H1 (cell line): ENCODE results near the gene GPATCH2. TPM values are rescaled to one million over a fixed set of nuclear protein-coding genes. Genes with fewer than 3 reads are reported as not detected.
A peak's percentile ranks its signal among the peaks of the same experiment; 100 is the strongest.

Experiments
- CTCF ChIA-PET: fragments of 300-600 bp; sonication (Branson Sonifier 250); formaldehyde crosslinking; loops from one replicate; lab custom pipeline; 2021; ENCODE audit not compliant: partially characterized antibody; lab: Charles Lee
- POLR2A ChIA-PET: fragments of 300-600 bp; sonication (Branson Sonifier 250); formaldehyde crosslinking; loops from one replicate; lab custom pipeline; 2021; ENCODE audit warnings: inconsistent platforms; ENCODE audit not compliant: partially characterized antibody; lab: Charles Lee
- DNase-seq, 2 experiments: peaks; one replicate each; pipeline versions ENCODE4 v3.0.0 to v3.0.0-alpha.2; 2010 to 2022; ENCODE audit warnings: low spot score in 2 of 2, low read depth in 1 of 2, mixed read lengths in 1 of 2
- FAIRE-seq: peaks from 2 replicates; lab custom pipeline; 2011; peaks lifted over from hg19 to GRCh38; lab: Jason Lieb, UNC
- H2AFZ ChIP-seq: 2 replicates; pipeline ENCODE4 v1.8.1; 2012; ENCODE audit warnings: low read length, inconsistent platforms
- H2AK5ac ChIP-seq: 2 replicates; pipeline ENCODE4 v1.6.1; 2013; ENCODE audit warnings: low read depth, low read length
- H2BK120ac ChIP-seq: replicated peaks from 2 replicates; pipeline ENCODE3; 2013; ENCODE audit warnings: low read depth, low read length, inconsistent platforms
- H2BK12ac ChIP-seq: 2 replicates; pipeline ENCODE4 v1.6.1; 2013; ENCODE audit warnings: low read depth, low read length
- H2BK15ac ChIP-seq: 2 replicates; pipeline ENCODE4 v1.6.1; 2013; ENCODE audit warnings: low read length
- H2BK20ac ChIP-seq: 2 replicates; pipeline ENCODE4 v1.6.1; 2013; ENCODE audit warnings: low read length
- H2BK5ac ChIP-seq: 2 replicates; pipeline ENCODE4 v1.6.1; 2013; ENCODE audit warnings: low read depth, low read length
- H3K14ac ChIP-seq: 2 replicates; pipeline ENCODE4 v1.6.1; 2013; ENCODE audit warnings: inconsistent platforms; ENCODE audit not compliant: insufficient read length
- H3K18ac ChIP-seq: 2 replicates; pipeline ENCODE4 v1.6.1; 2013; ENCODE audit warnings: low read length; ENCODE audit errors: extremely low read depth
- H3K23ac ChIP-seq: 2 replicates; pipeline ENCODE4 v1.6.1; 2013; ENCODE audit warnings: inconsistent platforms; ENCODE audit not compliant: insufficient read length
- H3K23me2 ChIP-seq: 2 replicates; pipeline ENCODE4 v1.6.1; 2013; ENCODE audit warnings: low read depth, low read length
- H3K27ac ChIP-seq: 2 replicates; pipeline ENCODE4 v1.6.1; 2011; ENCODE audit warnings: low read depth, low read length, inconsistent platforms
- H3K27me3 ChIP-seq, 4 experiments: replicated peaks in 1 of 4; 1 replicate in 1 of 4; 2 replicates in 3 of 4; pipeline versions ENCODE4 v1.6.1 to v1.8.1; 2011 to 2013; ENCODE audit warnings: low read length in 3 of 4, mild to moderate bottlenecking in 3 of 4, inconsistent platforms in 2 of 4, mixed read lengths in 2 of 4, moderate library complexity in 1 of 4; ENCODE audit not compliant: control insufficient read depth in 3 of 4, insufficient read depth in 3 of 4; ENCODE audit errors: extremely low read depth in 1 of 4
- H3K36me3 ChIP-seq, 4 experiments: 2 replicates each; pipeline versions ENCODE4 v1.6.1 to v1.8.1; 2011 to 2013; ENCODE audit warnings: mild to moderate bottlenecking in 4 of 4, low read length in 3 of 4, moderate library complexity in 2 of 4, control low read depth in 1 of 4, inconsistent platforms in 1 of 4; ENCODE audit not compliant: insufficient read depth in 4 of 4, control insufficient read depth in 2 of 4
- H3K4ac ChIP-seq: replicated peaks from 2 replicates; pipeline ENCODE3; 2013; ENCODE audit warnings: low read length, low read depth, mixed read lengths, inconsistent platforms; ENCODE audit not compliant: insufficient read length
- H3K4me1 ChIP-seq, 4 experiments: replicated peaks in 1 of 4; 1 replicate in 1 of 4; 2 replicates in 3 of 4; pipeline versions ENCODE4 v1.6.1 to v1.8.1; 2011 to 2013; ENCODE audit warnings: low read length in 3 of 4, inconsistent platforms in 2 of 4, mixed read lengths in 1 of 4; ENCODE audit not compliant: insufficient read depth in 4 of 4, control insufficient read depth in 3 of 4
- H3K4me2 ChIP-seq, 2 experiments: 2 replicates each; pipeline versions ENCODE4 v1.6.1 to v1.8.1; 2011 to 2013; ENCODE audit warnings: low read depth in 2 of 2, low read length in 2 of 2, control low read depth in 1 of 2, inconsistent platforms in 1 of 2, mild to moderate bottlenecking in 1 of 2; ENCODE audit not compliant: insufficient read depth in 1 of 2
- H3K4me3 ChIP-seq, 4 experiments: fragments of 200-600, 300-600 bp in 1 of 4; sonication (generic), shearing (Covaris generic), sonication (Bioruptor Twin) in 1 of 4; 2 replicates each; pipeline versions ENCODE4 v1.5.1 to v1.8.1; 2011 to 2016; ENCODE audit warnings: low read length in 4 of 4, low read depth in 3 of 4, control low read depth in 2 of 4, inconsistent platforms in 2 of 4, mild to moderate bottlenecking in 2 of 4, mixed read lengths in 1 of 4, moderate library complexity in 1 of 4; ENCODE audit not compliant: insufficient read depth in 2 of 4; ENCODE audit errors: extremely low read depth in 1 of 4
- H3K56ac ChIP-seq: replicated peaks from 2 replicates; pipeline ENCODE3; 2013; ENCODE audit warnings: low read depth, mild to moderate bottlenecking, mixed read lengths, low read length, inconsistent platforms; ENCODE audit not compliant: insufficient read length
- H3K79me1 ChIP-seq: 2 replicates; pipeline ENCODE4 v1.6.1; 2013; ENCODE audit warnings: low read depth, low read length, control low read depth
- H3K79me2 ChIP-seq, 2 experiments: 2 replicates each; pipeline versions ENCODE4 v1.6.1 to v1.8.1; 2012 to 2013; ENCODE audit warnings: low read length in 2 of 2, mild to moderate bottlenecking in 2 of 2, inconsistent platforms in 1 of 2; ENCODE audit not compliant: insufficient read depth in 2 of 2, control insufficient read depth in 1 of 2
- H3K9ac ChIP-seq, 4 experiments: replicated peaks in 1 of 4; 1 replicate in 1 of 4; 2 replicates in 3 of 4; pipeline versions ENCODE4 v1.6.1 to v1.8.1; 2011 to 2013; ENCODE audit warnings: low read depth in 3 of 4, low read length in 3 of 4, control low read depth in 2 of 4, mild to moderate bottlenecking in 2 of 4, moderate library complexity in 2 of 4, inconsistent platforms in 1 of 4; ENCODE audit errors: extremely low read depth in 1 of 4
- H3K9me3 ChIP-seq, 2 experiments: 2 replicates each; pipeline versions ENCODE4 v1.6.1 to v1.8.1; 2012 to 2013; ENCODE audit warnings: mild to moderate bottlenecking in 2 of 2, moderate library complexity in 2 of 2, control low read depth in 1 of 2, inconsistent platforms in 1 of 2, low read depth in 1 of 2, low read length in 1 of 2, mixed read lengths in 1 of 2; ENCODE audit not compliant: insufficient read depth in 2 of 2
- H4K20me1 ChIP-seq, 2 experiments: replicated peaks in 1 of 2; 2 replicates each; pipeline versions ENCODE3 to v1.8.1; 2011 to 2013; ENCODE audit warnings: inconsistent platforms in 2 of 2, low read length in 2 of 2, mild to moderate bottlenecking in 1 of 2; ENCODE audit not compliant: insufficient read depth in 2 of 2, control insufficient read depth in 1 of 2
- H4K5ac ChIP-seq: 2 replicates; pipeline ENCODE4 v1.6.1; 2013; ENCODE audit warnings: low read length, low read depth, mixed read lengths, inconsistent platforms; ENCODE audit not compliant: insufficient read length
- H4K8ac ChIP-seq: 2 replicates; pipeline ENCODE4 v1.8.0; 2013; ENCODE audit warnings: mild to moderate bottlenecking, moderate library complexity, low read length, inconsistent platforms; ENCODE audit not compliant: insufficient read depth; ENCODE audit errors: extremely low read depth
- H4K91ac ChIP-seq: replicated peaks from 2 replicates; pipeline ENCODE3; 2013; ENCODE audit warnings: low read length, mixed read lengths, inconsistent platforms; ENCODE audit not compliant: insufficient read length
- SAP30 ChIP-seq: fragments of 300-600 bp; sonication (generic); IDR thresholded peaks from 2 replicates; pipeline ENCODE4 v1.7.1; 2012; ENCODE audit warnings: low read length, moderate library complexity, mild to moderate bottlenecking, inconsistent platforms; ENCODE audit not compliant: insufficient read depth, insufficient replicate concordance
- TAF7 ChIP-seq: optimal IDR thresholded peaks from 2 replicates; pipeline ENCODE3; 2011; ENCODE audit warnings: low read depth, mild to moderate bottlenecking, inconsistent platforms, low read length, moderate library complexity, borderline replicate concordance
- TBP ChIP-seq: IDR thresholded peaks from 2 replicates; pipeline ENCODE4 v1.6.1; 2011; ENCODE audit warnings: low read depth, low read length, improper control_type of control experiment
- WGBS, 2 experiments: shearing (Covaris generic) in 1 of 2; methylation state at CpG; one replicate each; pipeline versions ENCODE4 v1.1.6 to v1.1.7; 2013 to 2015; ENCODE audit warnings: low lambda C conversion rate in 2 of 2, mixed read lengths in 2 of 2, inconsistent platforms in 1 of 2, low coverage in 1 of 2, missing lambda C conversion rate in 1 of 2; ENCODE audit not compliant: insufficient replicate concordance in 2 of 2, insufficient coverage in 1 of 2, insufficient read length in 1 of 2; ENCODE audit errors: extremely low coverage in 1 of 2, missing lambda C conversion rate in 1 of 2; 5-methylcytosine and 5-hydroxymethylcytosine counted together
- polyA plus RNA-seq, 7 experiments: library from polyadenylated mRNA; depleted of rRNA in 3 of 7; stranded (reverse) in 5 of 7; unstranded in 2 of 7; fragments of >200 nt in 5 of 7; fragments of 200-250 nt in 2 of 7; gene quantifications; 1 replicate in 5 of 7; 2 replicates in 1 of 7; 4 replicates in 1 of 7; pipeline versions ENCODE4 v1.2.1 to v1.2.3, GENCODE V29; 2011 to 2013; ENCODE audit warnings: missing spikeins in 2 of 7, mixed read lengths in 2 of 7
- total RNA-seq: library from RNA; stranded (reverse); fragmentation: NEBNext Ultra II Directional; extraction: Animal tissue kit (Norgen Biotek cat#: 25700); gene quantifications from 2 replicates; pipeline ENCODE4 v1.2.1, GENCODE V29; 2021

Gene GPATCH2
- total and polyA plus RNA-seq, 2 of the 8 experiments (the other 6 are each of a cell fraction or from before 2014, with no cell fraction given) = 3.9 to 13.1 TPM

DNA sequence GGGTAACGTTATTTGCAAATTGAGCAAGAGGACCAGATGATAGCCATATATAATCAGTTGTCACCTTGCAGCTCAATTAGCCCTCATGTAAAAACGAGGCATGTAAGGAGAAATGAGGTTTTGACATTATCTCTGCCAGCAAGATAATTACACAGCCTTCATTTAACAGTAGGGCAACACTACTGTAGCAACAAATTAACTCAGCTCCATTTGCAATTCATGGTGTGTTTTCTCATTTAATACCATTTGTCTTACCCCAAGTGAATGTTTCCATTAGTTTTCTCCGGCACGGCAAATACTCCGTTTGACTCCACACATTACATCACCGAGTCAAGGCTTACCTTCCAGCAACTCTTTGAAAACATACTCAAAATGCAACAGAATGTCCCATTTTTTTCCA lies 66.7 kb downstream of the GPATCH2 start:
- Histone ChIP-seq H3K79me1 (no peaks in the 10 kb centered on the region; the same call in 1 of the 2 replicates), H2BK20ac (no peak overlapping the region), H3K27ac (no peak overlapping the region), H3K4ac (no peak overlapping the region), H3K9ac (no peak overlapping the region), H3K27me3 (no peaks in the 10 kb centered on the region), H4K5ac (no peak overlapping the region), H3K4me2 (no peak overlapping the region), H2BK120ac (no peak overlapping the region), H3K56ac (no peak overlapping the region), H3K4me1 (peaks cover 0 to 2% (median 0%) of the 10 kb centered on the region in 4 experiments; a peak in 1 of 7 replicates), H4K91ac (no peak overlapping the region), H2BK5ac (no peak overlapping the region), H3K23ac (no peak overlapping the region), H3K23me2 (no peaks in the 10 kb centered on the region), H2AK5ac (no peak overlapping the region), H3K14ac (no peak overlapping the region), H3K9me3 (no peaks in the 10 kb centered on the region), H3K18ac (no peak overlapping the region), H2AFZ (no peak overlapping the region), H3K79me2 (no peaks in the 10 kb centered on the region), H2BK12ac (no peak overlapping the region), H3K36me3 (no peaks in the 10 kb centered on the region), H4K20me1 (no peaks in the 10 kb centered on the region), H2BK15ac (no peak overlapping the region), H3K4me3 (no peak overlapping the region), H4K8ac (no peak overlapping the region)
- DNase-seq (no peak), FAIRE-seq (peak; percentile 7)
- CTCF ChIA-PET = interaction anchor here (1.3 kb wide), 1 partner anchor 9 kb away, joined by 3 read pairs; no protein-coding TSS in a partner anchor
- 92% methylated on average over 6 of the region's 6 CpGs; no CpG with 5 or more reads in 1 of the 2 experiments for WGBS, 2 experiments
- POLR2A ChIA-PET = interaction anchor here (0.6 kb wide), 1 partner anchor 43 kb away, joined by 3 read pairs; no protein-coding TSS in a partner anchor
- no peak for TF ChIP-seq SAP30
- no peak for TF ChIP-seq TBP
- TF ChIP-seq TAF7 = no peak
